Umbilical cord (tissue), 2 donors: ENCODE measurements around the gene GGT6. TPM values are rescaled to one million over a fixed set of nuclear protein-coding genes. Genes with fewer than 3 reads are reported as not detected.

Experiments
- DNase-seq: peaks from one replicate; pipeline ENCODE4 v3.0.0-alpha.2; 2015; ENCODE audit warnings: low spot score
- total RNA-seq: library from RNA; depleted of rRNA; stranded (reverse); fragments of >200 nt; gene quantifications from one replicate; pipeline ENCODE4 v1.2.3, GENCODE V29; 2014; ENCODE audit warnings: low replicate concordance; ENCODE audit not compliant: insufficient read depth

The GGT6 gene
- total RNA-seq, 1 donor from 2014 or later, result 1.4 TPM

- no peak for DNase-seq
Observed at GRCh38 chr17:4523946-4524345, 36.4 kb downstream of the GGT6 start.

GRCh38 chr17:4522661-4523060 lies 37.7 kb downstream of the GGT6 start:
- DNase-seq, result no peak

- peak; percentile 26 for DNase-seq
Observed at GRCh38 chr17:4520894-4521600, 39.3 kb downstream of the GGT6 start.

- DNase-seq, result peak; percentile 83
Observed at GRCh38 chr17:4520060-4520893, 40.1 kb downstream of the GGT6 start.

- peak; percentile 40 for DNase-seq
Observed at GRCh38 chr17:4519361-4519788, 41.0 kb downstream of the GGT6 start.

GRCh38 chr17:4518901-4519300 lies 41.5 kb downstream of the GGT6 start:
- no peak for DNase-seq

- DNase-seq, result peak; percentile 71
Observed at GRCh38 chr17:4516735-4517134, 43.6 kb downstream of the GGT6 start.

GRCh38 chr17:4515501-4515900 lies 44.9 kb downstream of the GGT6 start:
- no peak for DNase-seq

GRCh38 chr17:4514779-4515178 lies 45.6 kb downstream of the GGT6 start:
- no peak for DNase-seq

GRCh38 chr17:4514206-4514605 lies 46.2 kb downstream of the GGT6 start:
- DNase-seq, result peak; percentile 75

- DNase-seq, result no peak
Observed at GRCh38 chr17:4513113-4514032, 47.0 kb downstream of the GGT6 start.

- DNase-seq, result no peak
Observed at GRCh38 chr17:4512156-4513112, 47.9 kb downstream of the GGT6 start.

- no peak for DNase-seq
Observed at GRCh38 chr17:4511199-4511932, 49.0 kb downstream of the GGT6 start.

- no peak for DNase-seq
Observed at GRCh38 chr17:4510618-4510941, 49.8 kb downstream of the GGT6 start.

GRCh38 chr17:4509923-4510617 lies 50.3 kb downstream of the GGT6 start:
- no peak for DNase-seq

- no peak for DNase-seq
Observed at GRCh38 chr17:4509401-4509800, 51.0 kb downstream of the GGT6 start.

GRCh38 chr17:4508207-4508606 lies 52.2 kb downstream of the GGT6 start:
- no peak for DNase-seq

- no peak for DNase-seq
Observed at GRCh38 chr17:4507361-4508111, 52.8 kb downstream of the GGT6 start.
